ENCODE results near the gene FOSB.

GRCh38 chr19:45475537-45476291 lies 7.9 kb downstream of the FOSB start:
- TF ChIP-seq POLR2AphosphoS5 (IDR thresholded peaks at IDR 0.05; ENCODE audit: low read depth) (no peak), CTCF (conservative IDR thresholded peaks at IDR 0.05; ENCODE audit: low read depth in 2 of 2) (no peak), EZH2phosphoT487 (IDR thresholded peaks at IDR 0.05; ENCODE audit: unreplicated experiment) (no peak), EZH2 (IDR thresholded peaks at IDR 0.05; ENCODE audit: low read depth, unreplicated experiment) (no peak), JUNB (IDR thresholded peaks at IDR 0.05; ENCODE audit: unreplicated experiment) (no peak), REST (IDR thresholded peaks at IDR 0.05; ENCODE audit: unreplicated experiment) (no peak), CREB1 (CRISPR knock-in tag; IDR thresholded peaks at IDR 0.05; ENCODE audit: low read depth) (no peak), ZNF462 (CRISPR knock-in tag; IDR thresholded peaks at IDR 0.05) (no peak), ZNF331 (CRISPR knock-in tag; IDR thresholded peaks at IDR 0.05; ENCODE audit: low read depth) (no peak), NANOG (IDR thresholded peaks at IDR 0.05; ENCODE audit: borderline replicate concordance) (no peak), ETS1 (IDR thresholded peaks at IDR 0.05) (no peak), ZNF114 (CRISPR knock-in tag; IDR thresholded peaks at IDR 0.05) (no peak), STAT1 (IDR thresholded peaks at IDR 0.05; ENCODE audit: unreplicated experiment) (no peak)

Measured in GM23338 (cell line).